Esophagus squamous epithelium (tissue), 5 donors: ENCODE measurements around the gene MYH15. TPM values are rescaled to one million over a fixed set of nuclear protein-coding genes. Genes with fewer than 3 reads are reported as not detected.

Source experiments
- DNase-seq: peaks from one replicate; lab custom pipeline; 2025; lab: John Stamatoyannopoulos, UW
- H3K27ac ChIP-seq, 4 donors: fragments of 200-600 bp; sonication (generic); one replicate each; pipeline ENCODE4 v1.5.1; 2016 to 2019; ENCODE audit warnings: mild to moderate bottlenecking in 1 of 4
- H3K27me3 ChIP-seq, 4 donors: fragments of 200-600 bp; sonication (generic); 1 replicate in 3 of 4; 2 replicates in 1 of 4; pipeline versions ENCODE4 v1.5.1 to v1.6.0; 2017 to 2021; ENCODE audit warnings: antibody characterized with exemption in 1 of 4
- H3K36me3 ChIP-seq, 3 donors: fragments of 200-600 bp; sonication (generic); one replicate each; pipeline ENCODE4 v1.5.1; 2016 to 2019
- H3K4me1 ChIP-seq, 3 donors: fragments of 200-600 bp; sonication (generic); one replicate each; pipeline ENCODE4 v1.5.1; 2017 to 2019
- H3K4me3 ChIP-seq, 4 donors: fragments of 200-600 bp; sonication (generic); 1 replicate in 3 of 4; 2 replicates in 1 of 4; pipeline ENCODE4 v1.5.1; 2016 to 2019; ENCODE audit warnings: mild to moderate bottlenecking in 2 of 4, moderate library complexity in 1 of 4
- H3K9me3 ChIP-seq, 3 donors: fragments of 200-600 bp; sonication (generic); one replicate each; pipeline ENCODE4 v1.5.1; 2016 to 2019
- POLR2A ChIP-seq, 4 donors: fragments of 450-650 bp; IDR thresholded peaks; one replicate each; pipeline ENCODE4 v1.6.1; 2017; ENCODE audit warnings: antibody characterized with exemption in 4 of 4, mild to moderate bottlenecking in 4 of 4, moderate library complexity in 3 of 4
- WGBS, 2 donors: methylation state at CpG; one replicate each; pipeline ENCODE4 v1.1.5; 2018; 5-methylcytosine and 5-hydroxymethylcytosine counted together
- intact Hi-C: fragments of 100-400 bp; cut with DNase I; formaldehyde crosslinking; loops from one replicate; pipeline ENCODE4 v1.15.0; 2022
- total RNA-seq, 4 donors: library from RNA; depleted of rRNA; stranded (reverse); fragments of >200 nt; gene quantifications; one replicate each; pipeline ENCODE4 v1.1.0, GENCODE V29; 2016
- TF ChIP-seq, protein P1 (sequence below), 6 experiments: fragments of 450-650 bp in 4 of 6; fragments of 200-600 bp in 2 of 6; sonication (generic) in 2 of 6; IDR thresholded peaks; one replicate each; pipeline ENCODE4 v1.5.1; 2016 to 2019; ENCODE audit warnings: antibody characterized with exemption in 6 of 6, mild to moderate bottlenecking in 4 of 6, moderate library complexity in 4 of 6
- donor health status: DM: yes; HTN: yes; CAD: no.

The MYH15 gene
- total RNA-seq, 4 donors from 2014 or later = under 0.01 TPM; not detected in 3

DNA sequence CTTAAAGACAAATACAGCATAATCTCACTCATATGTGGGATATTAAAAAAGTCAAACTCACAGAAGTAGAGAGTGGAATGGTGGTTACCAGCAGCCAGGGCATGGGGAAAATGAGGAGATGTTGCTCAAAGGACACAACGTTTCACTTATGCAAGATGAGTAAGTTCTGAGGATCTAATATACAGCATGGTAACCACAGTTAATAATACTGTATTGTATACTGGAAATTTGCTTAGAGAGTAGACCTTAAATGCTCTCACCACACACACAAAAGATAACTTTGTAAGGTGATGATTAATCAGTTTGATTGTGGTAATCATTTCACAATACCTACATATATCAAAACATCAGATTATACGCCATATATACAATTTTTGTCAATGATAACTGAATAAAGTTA, 60.0 kb downstream of the MYH15 start:
- H3K27ac ChIP-seq = no peak overlapping the region
- no peaks in the 10 kb centered on the region for H3K36me3 ChIP-seq
- H3K27me3 ChIP-seq = no peaks in the 10 kb centered on the region
- H3K9me3 ChIP-seq = peaks cover 0 to 19% (median 5%) of the 10 kb centered on the region in 3 donors
- TF ChIP-seq, protein P1, sequence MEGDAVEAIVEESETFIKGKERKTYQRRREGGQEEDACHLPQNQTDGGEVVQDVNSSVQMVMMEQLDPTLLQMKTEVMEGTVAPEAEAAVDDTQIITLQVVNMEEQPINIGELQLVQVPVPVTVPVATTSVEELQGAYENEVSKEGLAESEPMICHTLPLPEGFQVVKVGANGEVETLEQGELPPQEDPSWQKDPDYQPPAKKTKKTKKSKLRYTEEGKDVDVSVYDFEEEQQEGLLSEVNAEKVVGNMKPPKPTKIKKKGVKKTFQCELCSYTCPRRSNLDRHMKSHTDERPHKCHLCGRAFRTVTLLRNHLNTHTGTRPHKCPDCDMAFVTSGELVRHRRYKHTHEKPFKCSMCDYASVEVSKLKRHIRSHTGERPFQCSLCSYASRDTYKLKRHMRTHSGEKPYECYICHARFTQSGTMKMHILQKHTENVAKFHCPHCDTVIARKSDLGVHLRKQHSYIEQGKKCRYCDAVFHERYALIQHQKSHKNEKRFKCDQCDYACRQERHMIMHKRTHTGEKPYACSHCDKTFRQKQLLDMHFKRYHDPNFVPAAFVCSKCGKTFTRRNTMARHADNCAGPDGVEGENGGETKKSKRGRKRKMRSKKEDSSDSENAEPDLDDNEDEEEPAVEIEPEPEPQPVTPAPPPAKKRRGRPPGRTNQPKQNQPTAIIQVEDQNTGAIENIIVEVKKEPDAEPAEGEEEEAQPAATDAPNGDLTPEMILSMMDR (IDR thresholded peaks at IDR 0.05) = no peak
- TF ChIP-seq POLR2A (IDR thresholded peaks at IDR 0.05) = no peak
- no peak for DNase-seq
- intact Hi-C loops = no loop called here
- no peaks in the 10 kb centered on the region for H3K4me1 ChIP-seq
- 27 to 40% methylated on average over 2 of the region's 2 CpGs for WGBS, 2 donors
- no peak overlapping the region for H3K4me3 ChIP-seq

DNA sequence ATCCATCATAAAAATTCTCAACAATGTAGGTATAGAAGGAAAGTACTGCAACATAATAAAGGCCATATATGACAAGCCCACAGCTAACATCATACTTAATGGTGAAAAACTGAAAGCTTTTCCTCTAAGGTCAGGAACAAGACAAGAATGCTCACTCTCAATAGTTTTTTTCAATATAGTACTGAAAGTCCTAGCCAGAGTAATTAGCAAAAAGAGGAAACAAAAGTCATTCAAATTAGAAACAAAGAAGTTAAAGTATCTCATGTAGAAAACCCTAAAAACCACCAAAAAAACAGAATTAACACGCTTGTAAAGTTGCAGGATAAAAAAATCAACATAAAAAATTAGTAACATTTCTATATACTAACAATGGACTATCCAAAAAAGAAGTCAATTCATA, 61.8 kb downstream of the MYH15 start:
- no peak for DNase-seq
- peaks cover 0 to 19% (median 5%) of the 10 kb centered on the region in 3 donors for H3K9me3 ChIP-seq
- intact Hi-C loops = no loop called here
- H3K4me3 ChIP-seq = no peak overlapping the region
- no peak overlapping the region for H3K27ac ChIP-seq
- no peaks in the 10 kb centered on the region for H3K27me3 ChIP-seq
- no peak for TF ChIP-seq POLR2A (IDR thresholded peaks at IDR 0.05)
- TF ChIP-seq, protein P1 (IDR thresholded peaks at IDR 0.05) = no peak
- WGBS, 2 donors = 66 to 73% methylated on average over 1 of the region's 1 CpG
- H3K36me3 ChIP-seq = no peaks in the 10 kb centered on the region
- no peaks in the 10 kb centered on the region for H3K4me1 ChIP-seq

DNA sequence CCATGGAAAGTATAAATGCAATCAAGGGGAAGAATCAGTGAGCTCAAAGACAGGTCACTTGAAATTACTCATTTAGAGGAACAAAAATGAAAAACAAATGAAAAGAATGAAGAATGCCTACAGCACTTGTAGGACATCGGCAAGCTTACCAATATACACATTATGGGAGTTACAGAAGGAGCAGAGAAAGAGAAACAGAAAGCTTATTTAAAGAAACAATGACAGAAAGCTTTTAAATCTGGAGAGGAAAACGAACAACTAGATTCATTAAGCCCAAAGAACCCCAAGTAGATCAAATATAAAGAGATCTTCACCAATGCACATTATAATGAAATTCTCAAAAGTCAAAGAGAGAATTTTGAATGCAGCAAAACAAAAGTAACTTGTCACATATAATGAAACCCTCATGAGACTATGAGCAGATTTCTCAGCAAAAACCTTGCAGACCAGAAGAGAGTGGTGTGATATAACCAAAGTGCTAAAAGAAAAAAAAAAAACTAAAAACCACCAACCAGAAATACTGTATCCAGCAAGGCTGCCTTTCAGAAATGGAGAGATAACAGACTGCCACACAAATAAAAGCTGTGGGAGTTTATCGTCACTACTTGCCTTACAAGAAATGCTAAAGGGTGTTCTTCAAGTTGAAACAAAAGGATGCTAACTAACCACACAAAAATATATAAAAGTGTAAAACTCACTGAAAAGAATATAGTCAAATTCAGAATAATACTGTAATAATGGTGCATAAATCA, 63.1 kb downstream of the MYH15 start:
- Histone ChIP-seq H3K4me1 (no peaks in the 10 kb centered on the region), H3K4me3 (no peak overlapping the region), H3K27ac (no peak overlapping the region), H3K9me3 (peaks cover 0 to 19% (median 5%) of the 10 kb centered on the region in 3 donors), H3K36me3 (no peaks in the 10 kb centered on the region), H3K27me3 (no peaks in the 10 kb centered on the region)
- 84 to 87% methylated on average over 3 of the region's 3 CpGs for WGBS, 2 donors
- no peak for DNase-seq
- intact Hi-C loops = no loop called here
- TF ChIP-seq, protein P1 (IDR thresholded peaks at IDR 0.05) = no peak
- TF ChIP-seq POLR2A (IDR thresholded peaks at IDR 0.05) = no peak

DNA sequence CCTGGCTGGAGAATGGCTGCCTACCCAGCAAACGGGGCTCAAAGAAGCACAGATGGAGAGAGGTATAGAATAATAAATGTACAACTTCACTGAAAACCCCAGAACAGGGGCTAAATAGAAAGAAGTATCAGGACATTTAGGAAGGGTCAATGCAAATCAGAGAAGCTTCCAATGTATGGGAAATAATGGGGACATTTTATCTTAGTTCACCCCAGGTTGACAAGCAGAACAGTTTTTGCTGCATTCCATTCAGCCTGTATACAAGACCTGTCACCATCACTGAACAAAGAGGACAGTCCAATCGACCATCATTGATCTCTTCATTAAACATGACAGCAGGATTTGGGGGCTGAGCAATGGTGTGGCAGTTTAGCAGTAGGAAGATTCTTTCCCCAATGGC, 68.1 kb downstream of the MYH15 start:
- TF ChIP-seq, protein P1 (IDR thresholded peaks at IDR 0.05) = no peak
- no peak for TF ChIP-seq POLR2A (IDR thresholded peaks at IDR 0.05)
- Histone ChIP-seq H3K36me3 (no peaks in the 10 kb centered on the region), H3K4me3 (no peak overlapping the region), H3K27me3 (no peaks in the 10 kb centered on the region), H3K27ac (no peak overlapping the region), H3K9me3 (peaks cover 0 to 13% (median 5%) of the 10 kb centered on the region in 3 donors), H3K4me1 (no peaks in the 10 kb centered on the region)
- intact Hi-C loops = no loop called here
- no peak for DNase-seq
- 52 to 56% methylated on average over 2 of the region's 2 CpGs for WGBS, 2 donors

DNA sequence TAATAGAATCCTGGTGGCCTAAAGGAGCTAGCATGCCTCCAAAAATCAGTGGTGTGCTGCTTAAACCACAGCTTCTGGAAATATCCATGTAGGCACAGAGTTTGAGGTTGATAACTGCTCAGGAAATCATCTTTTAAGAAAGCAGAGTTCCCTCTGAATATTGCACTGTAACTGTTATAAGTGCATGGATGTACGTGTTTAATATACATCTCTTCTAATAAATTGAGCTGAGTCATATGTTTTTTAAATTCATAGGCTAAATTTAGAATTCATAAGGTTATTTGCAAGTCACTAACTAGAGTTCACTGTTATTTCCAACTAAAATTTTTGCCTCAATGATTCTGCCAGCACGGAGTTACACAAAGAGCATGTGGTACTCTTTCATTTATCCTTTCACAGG, 68.9 kb downstream of the MYH15 start:
- WGBS, 2 donors = 64% methylated on average over 2 of the region's 2 CpGs
- Histone ChIP-seq H3K4me3 (no peak overlapping the region), H3K4me1 (no peaks in the 10 kb centered on the region), H3K9me3 (peaks cover 0 to 5% (median 0%) of the 10 kb centered on the region in 3 donors), H3K27me3 (no peaks in the 10 kb centered on the region), H3K36me3 (no peaks in the 10 kb centered on the region), H3K27ac (no peak overlapping the region)
- no peak for TF ChIP-seq POLR2A (IDR thresholded peaks at IDR 0.05)
- TF ChIP-seq, protein P1 (IDR thresholded peaks at IDR 0.05) = no peak
- DNase-seq = no peak
- intact Hi-C loops = no loop called here
